Thymus (tissue), 11 donors: ENCODE results near the gene NOP14. TPM values are rescaled to one million over a fixed set of nuclear protein-coding genes. Genes with fewer than 3 reads are reported as not detected.
"Not testable (repeated sequence)": the region's sequence is repeated elsewhere in the genome, so short reads cannot be mapped to it uniquely, and the experiment has no call there.

Experiments used
- DNase-seq, 9 donors: peaks; one replicate each; pipeline ENCODE4 v3.0.0-alpha.2; 2013; ENCODE audit warnings: low spot score in 9 of 9, low read depth in 6 of 9, missing footprints in 1 of 9
- H3K27ac ChIP-seq, 2 donors: one replicate each; pipeline ENCODE4 v1.5.1; 2013; ENCODE audit warnings: control low read depth in 1 of 2, low read depth in 1 of 2, low read length in 1 of 2, mild to moderate bottlenecking in 1 of 2, moderate library complexity in 1 of 2
- H3K27me3 ChIP-seq, 2 donors: one replicate each; pipeline ENCODE4 v1.5.1; 2013; ENCODE audit warnings: low read length in 1 of 2; ENCODE audit not compliant: control insufficient read depth in 2 of 2, insufficient read depth in 1 of 2
- H3K36me3 ChIP-seq, 2 donors: one replicate each; pipeline ENCODE4 v1.5.1; 2013; ENCODE audit warnings: low read length in 1 of 2, mild to moderate bottlenecking in 1 of 2, moderate library complexity in 1 of 2; ENCODE audit not compliant: control insufficient read depth in 2 of 2, insufficient read depth in 2 of 2
- H3K4me1 ChIP-seq, 2 donors: one replicate each; pipeline ENCODE4 v1.5.1; 2013; ENCODE audit warnings: low read length in 2 of 2; ENCODE audit not compliant: control insufficient read depth in 2 of 2, insufficient read depth in 2 of 2
- H3K4me3 ChIP-seq, 2 donors: one replicate each; pipeline ENCODE4 v1.5.1; 2013; ENCODE audit warnings: low read length in 2 of 2, control low read depth in 1 of 2, mild to moderate bottlenecking in 1 of 2
- H3K9me3 ChIP-seq, 2 donors: one replicate each; pipeline ENCODE4 v1.5.1; 2013; ENCODE audit warnings: low read length in 1 of 2, mild to moderate bottlenecking in 1 of 2; ENCODE audit not compliant: control insufficient read depth in 2 of 2, insufficient read depth in 1 of 2
- WGBS: extraction: QIAGEN DNeasy Blood & Tissue Kit; methylation state at CpG from one replicate; pipeline ENCODE4 v1.1.7; 2013; 5-methylcytosine and 5-hydroxymethylcytosine counted together
- polyA plus RNA-seq: library from polyadenylated mRNA; stranded (reverse); fragments of 200-250 nt; gene quantifications from one replicate; pipeline ENCODE4 v1.2.3, GENCODE V29; 2013
- total RNA-seq: library from RNA; stranded (reverse); fragments of 120-200 nt; gene quantifications from one replicate; pipeline ENCODE4 v1.2.4, GENCODE V29; 2013
- donor health status: healthy.

The NOP14 gene
- total and polyA plus RNA-seq, 2 donors: 18.1 to 18.5 TPM

GRCh38 chr4:2940267-2941137 is 22.7 kb downstream of the NOP14 start:
- 98% methylated on average over 29 of the region's 29 CpGs for WGBS
- H3K36me3 ChIP-seq: peaks cover 75 to 80% of the 10 kb centered on the region in 2 donors
- H3K4me1 ChIP-seq: peaks cover under 1 to 17% of the 10 kb centered on the region in 2 donors
- H3K4me3 ChIP-seq: no peak overlapping the region
- H3K27me3 ChIP-seq: no peaks in the 10 kb centered on the region
- H3K27ac ChIP-seq: no peak overlapping the region
- DNase-seq: no peak
- H3K9me3 ChIP-seq: no peaks in the 10 kb centered on the region

GRCh38 chr4:2939383-2940243 is 23.6 kb downstream of the NOP14 start:
- peaks cover 2 to 20% of the 10 kb centered on the region in 2 donors for H3K4me1 ChIP-seq
- no peak overlapping the region for H3K4me3 ChIP-seq
- no peaks in the 10 kb centered on the region for H3K9me3 ChIP-seq
- H3K36me3 ChIP-seq: peaks cover 66 to 73% of the 10 kb centered on the region in 2 donors
- no peaks in the 10 kb centered on the region for H3K27me3 ChIP-seq
- no peak overlapping the region for H3K27ac ChIP-seq
- 94% methylated on average over 30 of the region's 30 CpGs for WGBS
- DNase-seq: no peak

- no peak for DNase-seq
- H3K36me3 ChIP-seq: peaks cover 61 to 69% of the 10 kb centered on the region in 2 donors
- WGBS: 91% methylated on average over 14 of the region's 14 CpGs
- H3K4me1 ChIP-seq: peaks cover 2 to 22% of the 10 kb centered on the region in 2 donors
- no peaks in the 10 kb centered on the region for H3K27me3 ChIP-seq
- H3K9me3 ChIP-seq: no peaks in the 10 kb centered on the region
- no peak overlapping the region for H3K4me3 ChIP-seq
- no peak overlapping the region for H3K27ac ChIP-seq
Measured at GRCh38 chr4:2938906-2939305, 24.3 kb downstream of the NOP14 start.

GRCh38 chr4:2938411-2938810 is 24.8 kb downstream of the NOP14 start:
- DNase-seq, H3K4me3 ChIP-seq, H3K27ac ChIP-seq, H3K9me3 ChIP-seq, H3K27me3 ChIP-seq: not testable (repeated sequence)
- Histone ChIP-seq H3K36me3 (peaks cover 56 to 64% of the 10 kb centered on the region in 2 donors), H3K4me1 (peaks cover 2 to 27% of the 10 kb centered on the region in 2 donors)
- 98% methylated on average over 10 of the region's 10 CpGs for WGBS

- H3K27ac ChIP-seq: no peak overlapping the region
- DNase-seq: no peak
- H3K9me3 ChIP-seq: no peaks in the 10 kb centered on the region
- H3K4me1 ChIP-seq: peaks cover 2 to 30% of the 10 kb centered on the region in 2 donors
- no peaks in the 10 kb centered on the region for H3K27me3 ChIP-seq
- no peak overlapping the region for H3K4me3 ChIP-seq
- WGBS: 94% methylated on average over 12 of the region's 12 CpGs
- peaks cover 52 to 60% of the 10 kb centered on the region in 2 donors for H3K36me3 ChIP-seq
Measured at GRCh38 chr4:2937986-2938385, 25.2 kb downstream of the NOP14 start.

- Histone ChIP-seq H3K36me3 (peaks cover 45 to 53% of the 10 kb centered on the region in 2 donors), H3K4me3 (no peak overlapping the region), H3K4me1 (peaks cover 2 to 36% of the 10 kb centered on the region in 2 donors), H3K27me3 (no peaks in the 10 kb centered on the region), H3K27ac (peak overlapping the region; percentile 38 to 55), H3K9me3 (no peaks in the 10 kb centered on the region)
- no peak for DNase-seq
- 93% methylated on average over 23 of the region's 23 CpGs for WGBS
Measured at GRCh38 chr4:2937146-2937857, 25.9 kb downstream of the NOP14 start.

- WGBS: 85% methylated on average over 6 of the region's 6 CpGs
- peaks cover 2 to 41% of the 10 kb centered on the region in 2 donors for H3K4me1 ChIP-seq
- no peaks in the 10 kb centered on the region for H3K27me3 ChIP-seq
- H3K9me3 ChIP-seq: no peaks in the 10 kb centered on the region
- H3K36me3 ChIP-seq: peaks cover 42 to 47% of the 10 kb centered on the region in 2 donors
- H3K27ac ChIP-seq: peak overlapping the region; percentile 38 to 55
- H3K4me3 ChIP-seq: no peak overlapping the region
- no peak for DNase-seq
Measured at GRCh38 chr4:2936773-2937145, 26.4 kb downstream of the NOP14 start.

GRCh38 chr4:2935762-2936743 is 27.2 kb downstream of the NOP14 start:
- WGBS: 93% methylated on average over 20 of the region's 20 CpGs

More at GRCh38 chr4:2935762-2936743, 27.2 kb downstream of the NOP14 start:
- DNase-seq: no peak
- Histone ChIP-seq H3K36me3 (peaks cover 37 to 43% of the 10 kb centered on the region in 2 donors), H3K27ac (peak overlapping the region in 1 of 2 donors; percentile 38), H3K4me3 (peak overlapping the region; percentile 75 to 94), H3K27me3 (no peaks in the 10 kb centered on the region), H3K9me3 (no peaks in the 10 kb centered on the region), H3K4me1 (peaks cover 2 to 45% of the 10 kb centered on the region in 2 donors)
